ENCODE results near the gene LNX2.

Gene LNX2

DNA sequence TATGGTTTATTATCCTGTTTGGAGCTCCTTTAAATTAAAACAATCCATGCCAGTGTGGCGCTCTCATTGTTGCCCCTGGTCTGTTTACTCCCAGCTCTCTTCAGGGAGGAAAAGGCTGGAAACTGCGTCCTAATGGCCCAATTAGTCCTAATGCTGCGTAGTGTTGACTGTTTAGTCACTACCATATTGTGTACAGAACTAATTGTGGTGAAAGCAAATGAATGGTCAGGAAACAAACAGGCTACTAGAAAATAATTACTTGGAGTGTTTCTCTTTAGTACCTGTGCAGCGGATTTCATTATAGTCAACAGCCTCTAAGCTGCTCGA lies 115.5 kb downstream of the LNX2 start:
- DNase-seq (ENCODE audit: low read depth in 2 of 2) = no peak

DNA sequence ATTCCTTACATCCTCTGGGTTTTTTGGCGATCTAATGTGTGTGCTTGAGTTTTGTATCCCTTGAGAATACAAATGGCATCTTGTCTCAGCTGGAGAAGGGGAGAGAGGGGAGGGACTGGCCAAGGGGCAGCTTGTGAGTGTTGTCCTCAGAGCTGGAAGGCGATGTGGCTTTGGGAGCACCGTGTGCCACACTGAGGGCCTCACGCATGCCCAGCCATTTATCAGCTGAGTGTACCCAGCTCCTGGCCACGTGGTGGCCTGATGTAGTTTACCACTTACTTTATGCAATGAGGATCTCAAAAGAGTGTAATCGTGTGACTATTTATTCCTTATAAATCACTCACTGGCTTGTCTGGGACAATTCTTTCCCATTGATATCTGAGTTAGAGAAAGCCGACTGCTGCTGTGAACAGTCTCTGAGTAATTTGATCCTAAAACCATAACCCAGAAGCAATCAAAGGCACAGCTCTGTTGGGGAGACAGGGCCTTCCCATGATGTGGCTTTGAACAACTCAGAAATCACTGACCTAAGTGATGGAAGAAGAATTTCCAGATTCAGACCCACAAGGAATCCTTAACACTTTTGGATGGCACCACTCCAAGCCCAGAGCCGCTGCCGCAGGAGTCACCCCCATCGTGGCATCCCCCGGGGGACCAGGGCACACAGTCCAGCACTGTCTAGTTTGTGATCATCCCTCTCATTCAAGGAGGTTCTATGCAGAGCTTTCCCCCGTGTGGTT lies 116.0 kb downstream of the LNX2 start:
- no peak for DNase-seq (ENCODE audit: low read depth in 2 of 2)

DNA sequence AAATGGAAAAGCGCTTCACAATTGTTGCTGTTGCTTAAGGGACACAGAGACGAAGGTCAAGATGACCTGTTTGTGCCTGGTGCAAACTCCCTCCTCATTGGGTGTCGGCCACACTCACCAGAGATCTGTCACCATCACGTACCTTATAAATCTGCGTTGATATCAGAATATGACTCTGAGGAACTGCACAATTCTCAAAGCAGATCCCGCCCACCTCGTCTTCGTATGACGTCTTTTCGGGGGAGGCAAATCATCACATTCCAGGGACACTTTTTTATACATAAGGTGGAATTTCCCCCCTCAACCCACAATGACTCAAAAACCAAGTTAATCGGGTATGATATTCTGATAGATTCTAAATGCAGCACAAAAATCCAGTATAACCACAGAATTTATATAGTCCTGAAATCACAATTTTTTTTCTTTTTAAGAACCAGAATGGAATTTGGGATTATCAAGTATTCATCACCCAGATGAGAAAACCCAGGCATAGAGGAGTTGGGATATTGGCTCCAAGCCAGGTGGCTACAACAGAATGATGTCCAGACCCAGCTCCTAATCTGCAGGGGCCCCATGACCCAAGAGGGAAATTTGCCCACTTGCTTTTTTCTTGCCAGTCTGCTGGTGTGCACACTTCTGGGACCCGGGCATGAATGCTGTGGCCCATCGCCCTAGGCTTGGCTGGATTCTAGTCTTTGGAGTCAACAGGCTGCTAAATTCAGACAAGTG lies 119.4 kb downstream of the LNX2 start:
- DNase-seq (ENCODE audit: low read depth in 2 of 2) = no peak

DNA sequence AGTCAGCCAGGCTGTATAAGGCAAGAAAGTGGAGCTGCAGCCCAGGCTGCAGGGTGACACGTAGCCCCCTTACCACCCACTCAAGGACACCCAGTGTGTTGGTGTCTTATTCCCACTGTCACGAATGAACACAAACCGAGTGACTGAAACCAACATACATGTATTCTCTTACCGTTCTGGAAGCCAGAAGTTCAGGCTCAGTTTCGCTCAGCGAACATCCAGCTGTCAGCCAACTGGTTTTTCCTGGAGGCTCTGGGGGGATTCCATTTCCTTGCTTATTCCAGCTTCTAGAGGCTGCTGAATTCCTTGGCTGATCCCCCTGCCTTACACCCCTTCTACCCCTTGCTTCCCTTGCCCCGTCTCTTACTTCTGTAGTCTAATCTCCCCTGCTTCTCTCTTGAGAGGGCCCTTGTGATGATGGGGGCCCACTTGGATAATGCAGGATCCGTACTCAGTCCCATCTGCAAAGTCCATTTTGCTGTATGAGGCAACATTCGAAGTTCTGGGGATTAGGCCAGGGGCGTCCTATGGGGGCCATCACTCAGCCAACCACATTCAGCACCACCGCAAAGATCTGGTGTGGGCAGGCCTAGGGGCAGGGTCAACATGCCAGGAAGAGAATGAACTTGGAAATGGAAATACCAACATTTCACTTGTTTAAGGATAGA lies 122.6 kb downstream of the LNX2 start:
- no peak for DNase-seq (ENCODE audit: low read depth in 2 of 2)

DNA sequence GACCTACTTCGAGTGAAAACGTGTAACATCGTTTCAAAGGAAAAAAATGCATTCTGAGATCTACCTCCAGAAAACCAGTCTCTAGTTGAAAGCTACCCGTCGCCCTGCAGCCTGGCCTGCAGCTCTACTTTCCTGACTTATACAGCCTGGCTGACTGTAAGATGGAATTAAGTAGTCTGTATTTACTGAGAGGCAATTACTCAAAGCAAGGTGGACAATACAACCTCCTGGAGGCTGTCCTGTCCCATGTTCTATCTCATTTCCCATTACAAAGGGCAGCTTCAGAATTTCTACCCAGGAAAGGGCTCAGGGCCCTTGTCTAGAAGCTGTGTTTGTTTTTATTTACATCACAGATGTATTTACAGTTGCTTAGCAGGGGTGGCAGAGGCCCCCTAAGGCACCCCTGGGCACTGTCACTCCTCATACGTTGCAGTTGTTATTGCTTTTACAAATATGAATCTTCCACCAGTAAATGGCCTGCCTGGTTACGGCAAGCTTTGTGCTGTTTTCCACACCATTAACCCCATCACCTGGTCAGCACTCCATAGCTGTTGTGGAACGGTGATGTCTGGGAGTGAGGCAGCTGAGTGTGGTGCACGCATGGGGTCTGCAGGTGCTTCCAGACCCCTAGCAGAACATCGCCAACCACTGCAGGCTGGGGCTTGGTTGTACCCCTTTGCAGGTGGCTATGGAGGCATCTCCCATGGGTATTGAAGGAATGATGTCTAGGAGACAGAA lies 123.6 kb downstream of the LNX2 start:
- no peak for DNase-seq (ENCODE audit: low read depth in 2 of 2)

DNA sequence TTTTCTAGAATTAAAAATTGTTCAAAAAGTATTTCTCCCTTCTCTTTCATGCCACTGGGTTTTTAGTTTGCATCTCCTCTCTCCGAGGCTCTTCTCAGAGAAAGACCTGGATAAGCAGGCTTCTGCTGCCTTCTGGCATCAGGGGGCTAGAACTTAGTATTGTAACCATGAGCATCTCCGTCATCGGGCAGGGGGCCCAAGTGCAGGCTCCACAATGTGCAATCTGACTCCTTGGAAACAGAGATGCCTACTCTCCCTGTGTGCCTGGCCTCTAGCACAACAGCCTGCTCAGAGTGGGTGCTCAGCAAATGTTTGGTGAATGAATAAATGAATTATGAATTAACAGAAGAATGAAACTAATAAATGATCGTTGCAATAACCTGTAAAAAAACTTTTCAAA lies 124.3 kb downstream of the LNX2 start:
- DNase-seq (ENCODE audit: low read depth in 2 of 2) = no peak

Data from stimulated activated CD8-positive, alpha-beta memory T cell treated with anti-CD3 and anti-CD28 coated beads, Interleukin-7, amount 100 ng/mL, for 4 hours (primary cell).